Subcutaneous abdominal adipose tissue (tissue), 5 donors: ENCODE data around the gene CDC26.

ENCODE experiments used
- H3K27ac ChIP-seq: one replicate; pipeline ENCODE4 v1.7.0; 2013; ENCODE audit warnings: low read depth, mild to moderate bottlenecking, inconsistent platforms, low read length, moderate library complexity
- H3K27me3 ChIP-seq, 5 donors: one replicate each; pipeline ENCODE4 v1.7.0; 2013; ENCODE audit warnings: low read length in 5 of 5, inconsistent platforms in 1 of 5; ENCODE audit not compliant: control insufficient read depth in 5 of 5, insufficient read depth in 4 of 5
- H3K36me3 ChIP-seq, 5 donors: one replicate each; pipeline ENCODE4 v1.7.0; 2013; ENCODE audit warnings: low read length in 5 of 5; ENCODE audit not compliant: control insufficient read depth in 5 of 5, insufficient read depth in 5 of 5
- H3K4me1 ChIP-seq, 5 donors: one replicate each; pipeline ENCODE4 v1.7.0; 2013; ENCODE audit warnings: low read length in 5 of 5, mild to moderate bottlenecking in 3 of 5, moderate library complexity in 1 of 5; ENCODE audit not compliant: control insufficient read depth in 5 of 5, insufficient read depth in 5 of 5
- H3K4me3 ChIP-seq, 5 donors: one replicate each; pipeline ENCODE4 v1.7.0; 2013; ENCODE audit warnings: low read length in 5 of 5, low read depth in 1 of 5
- H3K9ac ChIP-seq, 5 donors: one replicate each; pipeline ENCODE4 v1.7.0; 2013; ENCODE audit warnings: low read length in 5 of 5, mild to moderate bottlenecking in 4 of 5, moderate library complexity in 3 of 5
- H3K9me3 ChIP-seq, 5 donors: one replicate each; pipeline ENCODE4 v1.7.0; 2013; ENCODE audit warnings: low read length in 5 of 5; ENCODE audit not compliant: control insufficient read depth in 5 of 5
- donor health status: healthy.
- donor health status: healthy.
- donor health status: healthy.
- donor health status: healthy.
- donor health status: healthy.

Gene CDC26

DNA sequence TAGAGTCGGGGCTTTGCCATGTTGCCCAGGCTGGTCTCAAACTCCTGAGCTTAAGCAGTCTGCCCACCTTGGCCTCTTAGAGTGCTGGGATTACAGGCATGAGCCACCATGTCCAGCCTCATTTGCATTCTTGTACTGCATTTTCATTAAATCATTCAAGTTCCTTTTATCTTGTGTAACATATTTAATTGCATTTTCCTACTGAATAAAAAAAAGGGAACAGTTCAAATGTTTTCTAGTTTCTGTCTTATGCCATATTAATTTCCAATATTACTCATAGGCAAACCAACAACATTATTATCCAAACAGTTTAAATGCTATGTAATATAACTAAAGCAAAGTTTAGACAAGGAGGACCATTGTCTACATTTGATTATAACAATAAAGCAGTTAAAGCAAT, 47.9 kb downstream of the CDC26 start:
- Histone ChIP-seq H3K9ac (no peak overlapping the region), H3K27me3 (no peaks in the 10 kb centered on the region), H3K27ac (no peak overlapping the region), H3K4me1 (peaks cover 2 to 13% (median 7%) of the 10 kb centered on the region in 5 donors), H3K4me3 (no peak overlapping the region), H3K9me3 (no peaks in the 10 kb centered on the region), H3K36me3 (peaks cover 0 to 6% (median 2%) of the 10 kb centered on the region in 5 donors)

DNA sequence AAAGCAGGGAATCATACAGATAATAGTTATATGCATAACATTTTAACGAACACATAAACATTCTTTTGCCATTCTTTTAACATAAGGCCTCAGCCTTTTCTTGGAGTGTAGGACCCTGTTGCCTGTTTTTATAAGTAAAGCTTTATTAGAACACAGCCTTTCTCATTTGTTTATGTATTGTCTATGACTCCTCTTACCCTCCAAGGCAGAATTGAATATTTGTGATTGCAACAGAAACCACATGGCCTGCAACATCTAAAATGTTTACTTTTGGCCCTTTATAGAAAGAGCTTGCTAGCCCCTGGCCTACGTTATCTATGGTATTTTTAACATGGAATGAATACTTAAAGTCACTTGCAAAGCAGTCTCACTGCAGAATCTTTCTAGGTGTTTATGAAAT, 51.4 kb downstream of the CDC26 start:
- Histone ChIP-seq H3K9ac (no peak overlapping the region), H3K27ac (no peak overlapping the region), H3K9me3 (no peaks in the 10 kb centered on the region), H3K4me3 (no peak overlapping the region), H3K4me1 (peaks cover 6 to 40% (median 30%) of the 10 kb centered on the region in 5 donors), H3K36me3 (peaks cover 0 to 6% (median 2%) of the 10 kb centered on the region in 5 donors), H3K27me3 (no peaks in the 10 kb centered on the region)

DNA sequence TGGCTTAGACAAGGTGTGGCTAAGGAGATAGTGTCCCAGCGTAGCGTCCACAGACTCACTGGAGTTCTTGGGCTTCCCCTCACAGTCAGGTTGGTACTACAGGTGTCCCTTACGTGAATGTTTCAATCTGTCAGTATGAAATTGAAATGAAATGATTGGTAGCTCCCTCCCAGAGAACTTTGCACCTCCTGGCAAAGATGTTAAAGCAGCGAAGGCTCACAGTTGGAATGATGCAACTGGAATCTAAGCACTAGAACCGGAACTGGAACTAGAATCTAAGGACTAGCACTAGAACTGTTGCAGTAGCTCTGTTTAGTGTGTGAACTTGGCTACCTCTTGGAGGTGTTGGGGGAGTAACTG, 52.9 kb downstream of the CDC26 start:
- Histone ChIP-seq H3K27me3 (no peaks in the 10 kb centered on the region), H3K9ac (peak overlapping the region; percentile 11 to 92 (median 90)), H3K36me3 (peaks cover 0 to 6% (median 2%) of the 10 kb centered on the region in 5 donors), H3K4me1 (peaks cover 6 to 40% (median 30%) of the 10 kb centered on the region in 5 donors), H3K9me3 (no peaks in the 10 kb centered on the region), H3K27ac (peak overlapping the region; percentile 93), H3K4me3 (peak overlapping the region; percentile 81 to 97 (median 97))

DNA sequence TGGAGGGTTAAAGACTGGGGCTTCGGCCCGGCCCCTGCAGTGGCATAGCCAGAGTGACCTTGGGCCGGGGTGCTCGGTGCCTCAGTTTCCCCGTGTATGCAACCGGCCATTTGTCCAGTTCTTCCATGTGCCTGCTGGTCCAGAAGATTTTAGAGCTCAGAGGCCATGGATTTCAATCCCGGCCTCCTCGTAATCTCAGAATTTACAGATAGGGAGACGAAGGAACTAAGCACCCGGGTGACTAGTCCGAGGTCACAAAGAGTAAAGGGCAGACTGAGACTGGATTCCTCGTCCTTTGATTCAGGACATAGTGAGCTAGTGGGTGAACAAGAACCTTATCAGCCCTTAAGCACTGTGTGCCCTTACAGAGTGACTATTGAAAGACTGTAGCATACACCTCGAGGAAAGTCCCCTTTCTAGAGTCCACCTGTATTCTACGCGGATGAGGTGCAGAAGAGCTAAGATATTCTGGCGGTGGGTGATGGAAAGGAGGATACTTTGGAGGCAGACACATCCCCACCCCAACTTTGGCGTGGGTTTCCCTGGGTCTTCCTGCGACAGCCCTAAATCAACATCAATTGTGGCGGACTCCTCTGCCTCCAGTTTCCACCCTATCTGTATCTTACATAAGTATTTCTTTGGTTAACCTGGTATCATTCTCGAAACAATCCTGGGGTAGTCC, 53.4 kb downstream of the CDC26 start:
- Histone ChIP-seq H3K9ac (peak overlapping the region; percentile 87 to 92 (median 90)), H3K27ac (peak overlapping the region; percentile 93), H3K9me3 (no peaks in the 10 kb centered on the region), H3K4me1 (peaks cover 6 to 40% (median 30%) of the 10 kb centered on the region in 5 donors), H3K27me3 (no peaks in the 10 kb centered on the region), H3K4me3 (peak overlapping the region; percentile 81 to 97 (median 97)), H3K36me3 (peaks cover 0 to 6% (median 2%) of the 10 kb centered on the region in 5 donors)

DNA sequence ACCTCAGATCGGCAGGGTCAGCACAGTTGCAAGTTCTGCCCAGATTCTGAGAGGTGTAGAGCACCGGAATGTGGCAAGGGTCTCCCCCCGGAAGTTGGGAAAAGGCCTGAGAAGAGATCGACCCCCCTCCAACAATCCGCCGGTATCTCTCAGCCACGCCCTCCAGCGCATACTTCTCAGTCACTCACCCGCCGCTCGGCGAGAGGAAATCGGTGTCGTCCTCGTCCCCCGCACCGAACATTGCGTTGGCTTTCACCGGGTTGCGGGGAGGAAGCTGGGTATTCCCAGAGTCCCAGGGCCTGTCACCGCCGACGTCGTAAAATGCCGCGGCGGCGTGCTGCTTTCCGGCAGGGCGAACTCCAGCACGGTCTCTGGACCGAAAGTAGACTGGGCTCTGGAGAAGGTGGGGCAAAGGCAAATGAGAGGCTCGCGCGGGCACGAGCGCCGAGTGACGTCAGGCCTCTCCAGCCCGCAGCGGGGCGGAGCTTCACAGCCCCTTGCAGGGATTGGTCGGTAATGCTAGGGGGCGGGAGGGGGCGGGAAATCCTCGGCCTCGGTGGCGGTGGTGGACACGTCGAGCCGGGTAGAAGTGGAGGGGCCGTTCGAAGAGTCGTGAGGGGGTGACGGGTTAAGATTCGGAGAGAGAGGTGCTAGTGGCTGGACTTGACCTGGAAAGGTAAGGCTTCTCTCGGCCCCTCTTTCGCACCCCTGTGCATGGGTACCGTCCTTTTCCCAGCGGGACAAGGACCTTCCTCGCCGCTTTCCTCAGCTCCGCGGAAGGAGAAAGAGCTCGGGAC, 54.2 kb downstream of the CDC26 start, which contains the start of the genes FKBP15 and SLC31A1:
TSS of gene FKBP15 (minus strand) at position 275 of the 797 bp plus-strand sequence. CDS start at position 241, 34 bp downstream.
TSS of gene SLC31A1 (plus strand) at position 542 of the 797 bp plus-strand sequence. CDS start 34,605 bp downstream, outside the sequence.
- H3K9me3 ChIP-seq, result no peaks in the 10 kb centered on the region
- H3K4me3 ChIP-seq, result peak within 1 kb of the TSS; percentile 81 to 98 (median 97)
- peaks cover 6 to 40% (median 30%) of the 10 kb centered on the region in 5 donors for H3K4me1 ChIP-seq
- peak within 1 kb of the TSS; percentile 87 to 97 (median 95) for H3K9ac ChIP-seq
- H3K27ac ChIP-seq, result peak within 1 kb of the TSS; percentile 93
- no peaks in the 10 kb centered on the region for H3K27me3 ChIP-seq
- peaks cover 0 to 6% (median 2%) of the 10 kb centered on the region in 5 donors for H3K36me3 ChIP-seq

DNA sequence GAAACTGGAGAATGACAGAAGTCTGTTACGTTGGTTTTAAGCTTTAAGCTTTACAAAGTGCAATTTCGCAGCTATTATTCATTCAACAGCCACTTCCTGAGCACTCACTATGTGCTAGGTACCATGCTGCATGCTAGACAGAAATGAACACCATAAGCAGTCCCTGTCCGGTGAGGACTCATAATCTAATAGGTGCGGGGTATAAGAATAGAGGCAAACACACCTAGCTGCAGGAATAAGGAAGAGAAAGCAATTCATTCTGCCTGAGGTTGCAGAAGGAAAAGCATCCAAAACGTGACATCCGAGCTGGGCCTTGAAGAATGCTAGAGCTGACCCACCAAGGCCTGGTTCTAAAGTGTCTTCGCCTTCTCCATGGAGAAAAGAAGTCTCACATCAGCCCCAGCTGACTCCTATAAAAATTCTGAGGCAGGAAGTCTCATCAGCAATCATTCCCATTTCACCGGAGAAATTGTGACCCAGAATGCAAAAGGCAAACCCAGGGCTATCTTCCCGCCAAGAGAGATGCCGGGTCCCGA, 54.8 kb downstream of the CDC26 start:
- Histone ChIP-seq H3K4me1 (peaks cover 6 to 40% (median 30%) of the 10 kb centered on the region in 5 donors), H3K9ac (peak overlapping the region; percentile 87 to 97 (median 95)), H3K27ac (peak overlapping the region; percentile 93), H3K9me3 (no peaks in the 10 kb centered on the region), H3K27me3 (no peaks in the 10 kb centered on the region), H3K36me3 (peaks cover 0 to 6% (median 2%) of the 10 kb centered on the region in 5 donors), H3K4me3 (peak overlapping the region; percentile 81 to 98 (median 97))

DNA sequence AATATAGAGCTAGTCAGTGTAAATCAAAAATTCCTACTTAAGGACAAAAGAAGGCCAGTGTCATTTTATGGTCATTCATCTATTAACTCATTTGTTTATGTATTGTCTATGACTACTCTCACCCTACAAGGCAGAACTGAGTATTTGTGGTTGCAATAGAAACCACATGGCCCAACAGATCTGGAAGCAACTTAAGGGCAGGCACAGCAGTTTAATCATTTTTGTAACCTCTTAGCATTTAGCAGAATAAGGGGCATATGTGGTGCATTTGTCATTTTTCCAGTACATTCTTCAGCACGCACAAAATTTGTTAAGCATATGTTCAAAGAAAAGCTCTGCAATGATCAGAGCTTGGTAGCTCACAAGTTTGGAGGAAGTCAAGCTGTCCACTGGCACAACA, 55.4 kb downstream of the CDC26 start:
- Histone ChIP-seq H3K36me3 (peaks cover 0 to 3% (median 1%) of the 10 kb centered on the region in 5 donors), H3K4me1 (peaks cover 6 to 42% (median 31%) of the 10 kb centered on the region in 5 donors), H3K27ac (peak overlapping the region; percentile 93), H3K9me3 (no peaks in the 10 kb centered on the region), H3K4me3 (peak overlapping the region; percentile 81 to 98 (median 97)), H3K9ac (peak overlapping the region in 4 of 5 donors; percentile 87 to 97 (median 96)), H3K27me3 (no peaks in the 10 kb centered on the region)

DNA sequence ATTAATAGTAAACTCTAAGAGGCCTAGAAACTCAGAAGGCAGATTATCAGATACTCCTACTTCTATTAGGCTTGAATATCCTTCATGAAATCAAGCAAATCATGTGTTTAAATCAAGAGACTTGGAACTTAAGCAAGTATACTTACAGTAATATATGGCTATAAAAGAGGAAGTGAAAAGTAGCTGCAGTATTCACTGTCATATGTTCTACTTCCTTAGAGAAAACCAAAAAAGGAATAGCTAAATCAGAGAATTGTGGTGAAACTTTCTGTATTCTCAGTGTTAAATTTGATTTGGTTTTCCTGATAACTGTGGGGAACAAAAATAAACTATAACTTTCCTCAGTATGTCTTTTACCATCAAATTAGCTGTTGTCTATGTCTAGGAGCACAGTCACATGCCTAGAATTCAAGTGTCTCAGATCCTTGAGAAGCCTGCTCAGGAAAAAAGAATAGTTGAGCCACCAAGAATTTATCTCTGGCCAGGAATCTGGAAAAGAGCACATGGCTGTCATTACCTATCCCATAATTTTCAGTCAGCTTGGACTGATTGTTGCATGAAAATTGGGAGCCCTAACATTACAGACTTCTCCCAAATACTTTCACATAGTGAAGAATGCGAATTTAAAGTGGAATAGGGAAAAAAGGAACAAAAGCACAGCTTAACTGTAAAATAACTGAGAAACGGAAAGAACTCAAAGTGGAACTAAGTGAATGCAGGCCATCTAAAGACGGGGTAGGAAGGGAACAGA, 56.0 kb downstream of the CDC26 start:
- no peaks in the 10 kb centered on the region for H3K36me3 ChIP-seq
- H3K27me3 ChIP-seq, result no peaks in the 10 kb centered on the region
- H3K27ac ChIP-seq, result peak overlapping the region; percentile 93
- H3K4me1 ChIP-seq, result peaks cover 6 to 45% (median 32%) of the 10 kb centered on the region in 5 donors
- peak overlapping the region in 4 of 5 donors; percentile 13 to 97 (median 56) for H3K9ac ChIP-seq
- H3K4me3 ChIP-seq, result peak overlapping the region in 4 of 5 donors; percentile 91 to 98 (median 97)
- H3K9me3 ChIP-seq, result no peaks in the 10 kb centered on the region
